SU-DHL-6 (cell line): ENCODE measurements around the gene CDH13.

ENCODE experiments used
- EZH2phosphoT487 ChIP-seq: fragments of 200-600 bp; sonication (generic), shearing (Covaris generic); conservative IDR thresholded peaks from 2 replicates; pipeline ENCODE4 v1.6.1; 2018; ENCODE audit warnings: mild to moderate bottlenecking, antibody characterized with exemption, low read length, moderate library complexity, mixed read lengths
- TF ChIP-seq, protein P1 (sequence below): fragments of 200-600 bp; sonication (generic); IDR thresholded peaks from one replicate; pipeline ENCODE4 v1.5.1; 2017; ENCODE audit warnings: antibody characterized with exemption, mild to moderate bottlenecking, low read length, moderate library complexity; ENCODE audit not compliant: insufficient read depth, poor library complexity, severe bottlenecking

DNA sequence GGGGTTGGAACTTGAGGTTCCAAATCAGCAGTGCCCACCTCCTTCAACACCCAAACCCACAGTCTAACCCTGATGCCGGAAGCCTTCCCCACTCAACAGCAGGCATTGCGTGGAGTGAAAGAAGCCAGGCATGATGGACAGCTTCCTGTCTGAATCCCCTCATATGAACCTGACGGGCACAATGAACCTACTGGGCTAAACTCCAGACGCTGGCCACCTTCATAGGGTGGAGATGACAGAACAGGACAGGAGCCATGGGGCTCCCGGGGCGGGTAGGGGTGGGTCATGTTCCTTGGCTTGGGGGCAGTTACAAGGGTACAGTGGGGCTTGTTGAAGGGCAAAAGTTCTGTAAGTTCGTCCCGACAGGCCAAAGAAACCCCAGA is 1180.5 kb downstream of the CDH13 start:
- TF ChIP-seq, protein P1, sequence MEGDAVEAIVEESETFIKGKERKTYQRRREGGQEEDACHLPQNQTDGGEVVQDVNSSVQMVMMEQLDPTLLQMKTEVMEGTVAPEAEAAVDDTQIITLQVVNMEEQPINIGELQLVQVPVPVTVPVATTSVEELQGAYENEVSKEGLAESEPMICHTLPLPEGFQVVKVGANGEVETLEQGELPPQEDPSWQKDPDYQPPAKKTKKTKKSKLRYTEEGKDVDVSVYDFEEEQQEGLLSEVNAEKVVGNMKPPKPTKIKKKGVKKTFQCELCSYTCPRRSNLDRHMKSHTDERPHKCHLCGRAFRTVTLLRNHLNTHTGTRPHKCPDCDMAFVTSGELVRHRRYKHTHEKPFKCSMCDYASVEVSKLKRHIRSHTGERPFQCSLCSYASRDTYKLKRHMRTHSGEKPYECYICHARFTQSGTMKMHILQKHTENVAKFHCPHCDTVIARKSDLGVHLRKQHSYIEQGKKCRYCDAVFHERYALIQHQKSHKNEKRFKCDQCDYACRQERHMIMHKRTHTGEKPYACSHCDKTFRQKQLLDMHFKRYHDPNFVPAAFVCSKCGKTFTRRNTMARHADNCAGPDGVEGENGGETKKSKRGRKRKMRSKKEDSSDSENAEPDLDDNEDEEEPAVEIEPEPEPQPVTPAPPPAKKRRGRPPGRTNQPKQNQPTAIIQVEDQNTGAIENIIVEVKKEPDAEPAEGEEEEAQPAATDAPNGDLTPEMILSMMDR, result no peak
- no peak for TF ChIP-seq EZH2phosphoT487
